ENCODE results near the gene SIPA1. TPM values are rescaled to one million over a fixed set of nuclear protein-coding genes. Genes with fewer than 3 reads are reported as not detected.
A peak's percentile ranks its signal among the peaks of the same experiment; 100 is the strongest.

Gene SIPA1
- total and polyA plus RNA-seq, 8 donors: 11.2 to 52.2 (median 22.1) TPM

GRCh38 chr11:65630215-65630614 lies 7.7 kb upstream of the SIPA1 start:
- H3K27ac ChIP-seq: no peak overlapping the region
- no peak for ATAC-seq

GRCh38 chr11:65633390-65634108 lies 4.4 kb upstream of the SIPA1 start:
- ATAC-seq: no peak
- no peak overlapping the region for H3K27ac ChIP-seq
- H3K27me3 ChIP-seq: no peaks in the 10 kb centered on the region
- no peak for FAIRE-seq
- H3K9me3 ChIP-seq: no peaks in the 10 kb centered on the region
- peaks cover 3 to 41% (median 30%) of the 10 kb centered on the region in 3 donors for H3K36me3 ChIP-seq
- WGBS, 2 donors: 78 to 81% methylated on average over 20 of the region's 20 CpGs
- no peak overlapping the region for H3K4me3 ChIP-seq
- TF ChIP-seq CTCF (IDR thresholded peaks at IDR 0.05): no peak
- intact Hi-C loops (cut with DNase I): no loop called here
- H3K4me1 ChIP-seq: peaks cover 8 to 9% (median 9%) of the 10 kb centered on the region in 3 donors
- DNase-seq: peak in 1 of 6 donors; percentile 40

More at GRCh38 chr11:65630215-65630614, 7.7 kb upstream of the SIPA1 start:
- 69 to 70% methylated on average over 11 of the region's 11 CpGs for WGBS, 2 donors
- Histone ChIP-seq H3K36me3 (peaks cover 0 to 49% (median 48%) of the 10 kb centered on the region in 3 donors), H3K4me1 (no peaks in the 10 kb centered on the region), H3K27me3 (no peaks in the 10 kb centered on the region), H3K9me3 (no peaks in the 10 kb centered on the region), H3K4me3 (no peak overlapping the region)
- no peak for TF ChIP-seq CTCF (IDR thresholded peaks at IDR 0.05)
- FAIRE-seq: no peak
- intact Hi-C loops (cut with DNase I): no loop called here
- no peak for DNase-seq

GRCh38 chr11:65634109-65634436 lies 3.8 kb upstream of the SIPA1 start:
- TF ChIP-seq CTCF (IDR thresholded peaks at IDR 0.05): no peak
- no peak overlapping the region for H3K4me3 ChIP-seq
- peaks cover 8 to 9% (median 9%) of the 10 kb centered on the region in 3 donors for H3K4me1 ChIP-seq
- no peak overlapping the region for H3K27ac ChIP-seq
- intact Hi-C loops (cut with DNase I): no loop called here
- H3K9me3 ChIP-seq: no peaks in the 10 kb centered on the region
- DNase-seq: no peak
- H3K36me3 ChIP-seq: peaks cover 3 to 38% (median 30%) of the 10 kb centered on the region in 3 donors
- WGBS, 2 donors: 90 to 91% methylated on average over 13 to 14 of the region's 14 CpGs
- FAIRE-seq: no peak
- no peaks in the 10 kb centered on the region for H3K27me3 ChIP-seq
- no peak for ATAC-seq

GRCh38 chr11:65634440-65634839 lies 3.5 kb upstream of the SIPA1 start:
- DNase-seq (no peak), FAIRE-seq (no peak), ATAC-seq (no peak)
- Histone ChIP-seq H3K4me1 (peaks cover 8 to 9% (median 9%) of the 10 kb centered on the region in 3 donors), H3K27ac (no peak overlapping the region), H3K27me3 (no peaks in the 10 kb centered on the region), H3K9me3 (no peaks in the 10 kb centered on the region), H3K36me3 (peaks cover 3 to 34% (median 27%) of the 10 kb centered on the region in 3 donors), H3K4me3 (no peak overlapping the region)
- intact Hi-C loops (cut with DNase I): no loop called here
- TF ChIP-seq CTCF (IDR thresholded peaks at IDR 0.05): no peak
- WGBS, 2 donors: 93 to 94% methylated on average over 11 of the region's 11 CpGs
